Urinary bladder (tissue), 4 donors: Measurements from ENCODE around the gene PAX7. TPM values are rescaled to one million over a fixed set of nuclear protein-coding genes. Genes with fewer than 3 reads are reported as not detected.

Source experiments
- DNase-seq: peaks from one replicate; pipeline ENCODE4 v3.0.0-alpha.2; 2015; ENCODE audit errors: extremely low spot score
- H3K27ac ChIP-seq: one replicate; pipeline ENCODE4 v1.5.1; 2013; ENCODE audit warnings: low read depth, mild to moderate bottlenecking, moderate library complexity
- H3K36me3 ChIP-seq: one replicate; pipeline ENCODE4 v1.6.1; 2013; ENCODE audit warnings: mild to moderate bottlenecking, moderate library complexity; ENCODE audit not compliant: insufficient read depth
- H3K4me1 ChIP-seq: one replicate; pipeline ENCODE4 v1.6.1; 2013; ENCODE audit warnings: mild to moderate bottlenecking, moderate library complexity; ENCODE audit not compliant: insufficient read depth
- H3K4me3 ChIP-seq: one replicate; pipeline ENCODE4 v1.5.1; 2013; ENCODE audit warnings: low read depth, low read length
- WGBS: extraction: QIAGEN DNeasy Blood & Tissue Kit; methylation state at CpG from one replicate; pipeline ENCODE4 v1.1.7; 2013; 5-methylcytosine and 5-hydroxymethylcytosine counted together
- polyA plus RNA-seq: library from polyadenylated mRNA; stranded (reverse); fragments of 200-250 nt; gene quantifications from one replicate; pipeline ENCODE4 v1.2.3, GENCODE V29; 2013
- total RNA-seq: library from RNA; depleted of rRNA; stranded (reverse); fragments of >200 nt; gene quantifications from one replicate; pipeline ENCODE4 v1.2.3, GENCODE V29; 2014
- donor health status: healthy with polysubstance abuse.
- donor health status: healthy.

Gene PAX7
- total and polyA plus RNA-seq, 2 donors: 0.95 TPM; not detected in 1

DNA sequence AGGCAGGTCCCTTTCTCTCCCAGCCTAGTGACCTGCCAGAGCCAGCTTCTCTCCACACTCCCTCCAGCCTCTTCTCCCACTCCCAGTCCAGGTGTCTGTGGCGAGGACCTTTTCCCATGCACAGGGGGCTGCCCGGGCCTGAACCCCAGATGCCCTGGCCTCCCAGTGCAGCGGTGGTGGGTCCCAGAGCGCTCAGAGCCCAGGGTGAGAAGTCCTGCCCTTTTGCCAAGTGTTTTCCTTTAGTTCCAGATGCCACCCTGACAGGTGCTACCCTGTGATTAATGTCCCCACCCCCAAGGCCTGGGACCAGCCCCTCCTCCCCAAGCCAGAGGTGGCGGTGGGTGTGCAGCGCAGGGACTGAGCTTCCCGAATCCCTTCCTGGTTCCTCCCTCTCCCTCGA lies 90.4 kb downstream of the PAX7 start:
- Histone ChIP-seq H3K27ac (no peak overlapping the region), H3K36me3 (no peaks in the 10 kb centered on the region), H3K4me1 (no peaks in the 10 kb centered on the region), H3K4me3 (no peak overlapping the region)
- 55% methylated on average over 8 of the region's 8 CpGs for WGBS
- DNase-seq: no peak

DNA sequence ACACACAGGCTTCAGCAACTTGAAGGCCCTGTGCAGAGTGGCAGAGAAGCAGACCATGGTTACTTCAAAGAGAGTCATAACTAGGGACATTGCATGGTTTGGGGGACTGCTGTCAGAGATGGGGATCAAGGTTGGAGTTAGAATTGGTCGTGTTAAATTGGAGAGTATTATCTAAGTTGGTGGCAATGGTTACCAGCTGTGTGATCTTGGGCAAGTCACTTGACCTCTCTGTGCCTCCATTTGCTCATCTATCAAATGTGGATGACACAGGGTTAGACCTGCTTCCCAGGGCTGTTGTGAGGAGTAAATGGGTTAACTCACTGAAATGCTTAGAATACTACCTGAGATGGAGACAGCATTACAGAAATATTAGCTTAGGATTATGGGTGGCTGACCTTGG lies 91.1 kb downstream of the PAX7 start:
- no peak for DNase-seq
- no peaks in the 10 kb centered on the region for H3K4me1 ChIP-seq
- H3K4me3 ChIP-seq: no peak overlapping the region
- no peak overlapping the region for H3K27ac ChIP-seq
- no peaks in the 10 kb centered on the region for H3K36me3 ChIP-seq
- 76% methylated on average over 1 of the region's 1 CpG for whole genome bisulfite sequencing

- Histone ChIP-seq H3K27ac (no peak overlapping the region), H3K4me1 (no peaks in the 10 kb centered on the region), H3K4me3 (no peak overlapping the region), H3K36me3 (no peaks in the 10 kb centered on the region)
- DNase-seq: no peak
- 54% methylated on average over 19 of the region's 19 CpGs for WGBS
Observed at GRCh38 chr1:18722270-18722669, 91.6 kb downstream of the PAX7 start.

DNA sequence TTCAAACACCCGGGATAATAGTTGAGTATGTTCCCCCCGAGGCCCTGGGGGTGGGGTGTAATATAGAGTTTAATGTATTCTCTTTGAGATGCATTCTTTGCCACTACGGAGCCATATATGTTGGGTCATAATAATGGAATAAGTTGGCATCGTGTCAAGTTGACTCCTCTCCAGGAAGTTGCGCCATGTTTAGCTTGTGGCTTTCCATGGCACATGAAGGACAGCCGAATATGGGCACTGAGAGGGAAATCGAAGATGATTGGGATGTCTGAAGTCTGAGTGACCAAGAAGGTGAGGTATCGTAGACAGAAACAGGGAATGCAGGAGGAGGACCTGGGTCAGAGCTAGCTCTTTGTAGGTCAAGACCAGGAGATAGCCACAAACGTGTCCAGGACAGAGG lies 92.6 kb downstream of the PAX7 start:
- Histone ChIP-seq H3K4me3 (no peak overlapping the region), H3K27ac (no peak overlapping the region), H3K36me3 (no peaks in the 10 kb centered on the region), H3K4me1 (no peaks in the 10 kb centered on the region)
- DNase-seq: no peak
- 81% methylated on average over 9 of the region's 9 CpGs for WGBS

GRCh38 chr1:18723701-18724411 lies 93.2 kb downstream of the PAX7 start:
- Histone ChIP-seq H3K4me1 (no peaks in the 10 kb centered on the region), H3K36me3 (no peaks in the 10 kb centered on the region), H3K4me3 (no peak overlapping the region), H3K27ac (no peak overlapping the region)
- peak; percentile 17 for DNase-seq
- WGBS: 37% methylated on average over 19 of the region's 19 CpGs

- Histone ChIP-seq H3K36me3 (no peaks in the 10 kb centered on the region), H3K27ac (no peak overlapping the region), H3K4me1 (no peaks in the 10 kb centered on the region), H3K4me3 (no peak overlapping the region)
- WGBS: 55% methylated on average over 7 of the region's 7 CpGs
- no peak for DNase-seq
Observed at GRCh38 chr1:18724801-18725200, 94.2 kb downstream of the PAX7 start.

GRCh38 chr1:18725231-18725895 lies 94.7 kb downstream of the PAX7 start:
- Histone ChIP-seq H3K4me1 (no peaks in the 10 kb centered on the region), H3K4me3 (no peak overlapping the region), H3K27ac (no peak overlapping the region), H3K36me3 (no peaks in the 10 kb centered on the region)
- no peak for DNase-seq
- WGBS: 29% methylated on average over 23 of the region's 24 CpGs

DNA sequence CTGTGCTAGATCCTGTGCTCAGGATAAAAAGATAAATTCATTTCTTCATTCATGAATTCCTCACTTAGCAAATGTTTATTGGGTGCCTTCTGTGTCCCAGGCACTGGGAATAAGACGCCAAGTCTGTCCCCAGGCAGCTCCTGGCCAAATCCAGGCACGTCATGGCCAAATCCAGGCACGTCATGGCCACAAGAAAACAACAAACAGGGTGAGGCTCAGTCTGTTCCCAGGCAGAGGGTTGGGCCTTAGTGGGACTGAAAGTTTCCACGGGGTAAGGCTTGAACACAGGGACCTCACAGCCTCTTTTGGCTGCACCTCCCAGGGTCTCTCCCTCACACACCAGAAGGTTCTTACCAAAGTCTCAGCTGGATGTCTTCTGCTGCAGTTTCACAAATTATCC lies 95.7 kb downstream of the PAX7 start:
- Histone ChIP-seq H3K4me1 (no peaks in the 10 kb centered on the region), H3K36me3 (no peaks in the 10 kb centered on the region), H3K27ac (no peak overlapping the region), H3K4me3 (no peak overlapping the region)
- no peak for DNase-seq
- 39% methylated on average over 4 of the region's 4 CpGs for WGBS

DNA sequence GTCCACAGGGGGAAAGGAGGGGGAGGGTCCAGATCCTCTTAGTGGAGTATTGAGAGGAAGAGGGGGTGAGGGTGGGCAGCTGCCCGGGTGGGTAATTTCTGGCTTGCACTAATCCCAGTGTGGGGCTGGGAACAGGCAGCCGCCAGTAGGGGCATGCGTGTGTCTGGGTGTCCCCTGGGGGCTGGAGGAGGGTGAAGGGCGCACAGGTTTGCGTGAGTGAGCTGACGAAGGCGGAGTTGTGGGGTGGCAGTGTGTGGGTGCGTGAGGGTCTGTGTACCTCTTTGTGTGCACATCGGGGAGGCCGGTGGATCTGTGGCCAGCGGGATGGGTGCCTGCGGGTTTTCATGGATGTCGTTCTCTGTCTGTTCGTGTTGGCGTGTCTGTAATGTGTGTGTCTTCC lies 97.3 kb downstream of the PAX7 start:
- H3K4me1 ChIP-seq: no peaks in the 10 kb centered on the region
- WGBS: 66% methylated on average over 15 of the region's 15 CpGs
- H3K4me3 ChIP-seq: no peak overlapping the region
- no peak overlapping the region for H3K27ac ChIP-seq
- no peaks in the 10 kb centered on the region for H3K36me3 ChIP-seq
- no peak for DNase-seq

- Histone ChIP-seq H3K27ac (no peak overlapping the region), H3K4me1 (no peaks in the 10 kb centered on the region), H3K36me3 (no peaks in the 10 kb centered on the region), H3K4me3 (no peak overlapping the region)
- DNase-seq: no peak
- 54% methylated on average over 8 of the region's 8 CpGs for WGBS
Observed at GRCh38 chr1:18730321-18730720, 99.7 kb downstream of the PAX7 start.

DNA sequence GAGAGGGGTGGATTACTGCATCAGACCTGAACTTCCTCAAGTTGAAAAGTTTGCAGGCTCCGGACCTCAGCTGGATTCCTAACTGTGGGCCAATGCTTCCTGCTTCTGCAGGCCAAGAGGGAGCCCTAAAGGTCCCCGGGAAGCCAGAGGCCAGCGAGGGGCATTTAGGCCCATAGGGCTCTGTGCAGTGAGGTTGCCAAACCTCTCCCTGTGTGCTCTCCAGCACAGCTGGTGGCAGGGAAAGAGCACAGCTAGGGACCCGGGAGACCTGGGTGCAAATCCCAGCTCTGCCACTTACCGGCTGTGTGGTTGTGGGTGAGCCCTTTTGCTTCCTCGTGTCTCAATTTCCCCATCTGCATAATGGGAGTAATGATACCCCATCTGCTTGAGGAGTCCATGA lies 100.5 kb downstream of the PAX7 start:
- WGBS: 42% methylated on average over 6 of the region's 6 CpGs
- Histone ChIP-seq H3K36me3 (no peaks in the 10 kb centered on the region), H3K27ac (no peak overlapping the region), H3K4me3 (no peak overlapping the region), H3K4me1 (no peaks in the 10 kb centered on the region)
- DNase-seq: no peak

GRCh38 chr1:18731591-18732235 lies 101.1 kb downstream of the PAX7 start:
- 75% methylated on average over 10 of the region's 10 CpGs for WGBS
- no peaks in the 10 kb centered on the region for H3K36me3 ChIP-seq
- no peaks in the 10 kb centered on the region for H3K4me1 ChIP-seq
- H3K4me3 ChIP-seq: no peak overlapping the region
- DNase-seq: no peak
- no peak overlapping the region for H3K27ac ChIP-seq

GRCh38 chr1:18732686-18733085 lies 102.0 kb downstream of the PAX7 start:
- Histone ChIP-seq H3K4me1 (no peaks in the 10 kb centered on the region), H3K36me3 (no peaks in the 10 kb centered on the region), H3K27ac (no peak overlapping the region), H3K4me3 (no peak overlapping the region)
- no peak for DNase-seq
- 30% methylated on average over 6 of the region's 6 CpGs for WGBS

DNA sequence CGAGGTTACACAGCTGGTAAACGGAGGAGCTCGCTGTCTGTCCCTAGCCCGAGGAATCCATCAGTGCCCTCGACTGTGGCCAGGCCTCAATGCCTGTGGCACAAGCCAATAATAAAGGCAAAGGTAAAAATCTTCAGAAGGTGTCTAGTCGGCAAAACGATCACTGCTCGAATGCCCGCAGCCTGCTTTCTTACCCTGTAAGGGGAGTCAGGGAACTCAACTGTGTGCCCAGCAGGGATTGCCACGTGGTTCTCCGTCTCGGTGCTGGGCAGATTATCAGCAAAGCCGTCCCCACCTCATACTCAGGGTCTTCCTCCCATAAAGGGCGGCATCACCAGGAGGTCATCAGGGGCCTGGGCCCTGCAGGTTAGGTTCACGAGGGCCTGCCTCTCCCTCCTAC lies 103.4 kb downstream of the PAX7 start:
- no peaks in the 10 kb centered on the region for H3K4me1 ChIP-seq
- H3K4me3 ChIP-seq: no peak overlapping the region
- WGBS: 73% methylated on average over 15 of the region's 15 CpGs
- no peak for DNase-seq
- H3K27ac ChIP-seq: no peak overlapping the region
- no peaks in the 10 kb centered on the region for H3K36me3 ChIP-seq
